RWPE2 (cell line): ENCODE measurements around the gene FAM53B.

ENCODE experiments used
- ATAC-seq: fragments of 200-7000 bp; cut with Tn5 transposase; 3 replicates; pipeline ENCODE4 v1.9.1; 2021; ENCODE audit warnings: low read depth
- DNase-seq: peaks from one replicate; pipeline ENCODE4 v3.0.0-alpha.2; 2020; ENCODE audit warnings: low spot score
- H3K27ac ChIP-seq: fragments of 450-650 bp; 2 replicates; pipeline ENCODE4 v1.5.1; 2017; ENCODE audit warnings: mild to moderate bottlenecking; ENCODE audit not compliant: poor library complexity, severe bottlenecking
- H3K27me3 ChIP-seq: fragments of 250-450 bp; sonication (Bioruptor Pico); 2 replicates; pipeline ENCODE4 v1.5.1; 2021; ENCODE audit warnings: mild to moderate bottlenecking, moderate library complexity; ENCODE audit not compliant: insufficient read depth, poor library complexity, severe bottlenecking
- H3K36me3 ChIP-seq: fragments of 250-450 bp; sonication (Bioruptor Pico); 2 replicates; pipeline ENCODE4 v1.5.1; 2020; ENCODE audit warnings: low read depth, mild to moderate bottlenecking, moderate library complexity
- H3K4me1 ChIP-seq: fragments of 250-450 bp; sonication (Bioruptor Pico); 2 replicates; pipeline ENCODE4 v1.5.1; 2021; ENCODE audit warnings: mild to moderate bottlenecking, moderate library complexity; ENCODE audit not compliant: insufficient read depth, poor library complexity, severe bottlenecking
- H3K4me3 ChIP-seq: fragments of 250-450 bp; sonication (Bioruptor Pico); 2 replicates; pipeline ENCODE4 v1.5.1; 2021; ENCODE audit warnings: mild to moderate bottlenecking, moderate library complexity; ENCODE audit not compliant: severe bottlenecking
- H3K9me3 ChIP-seq: fragments of 250-450 bp; sonication (Bioruptor Pico); 2 replicates; pipeline ENCODE4 v1.5.1; 2021; ENCODE audit warnings: mild to moderate bottlenecking, moderate library complexity; ENCODE audit not compliant: severe bottlenecking
- CTCF ChIP-seq: fragments of 450-650 bp; IDR thresholded peaks from one replicate; pipeline ENCODE4 v1.5.1; 2017; ENCODE audit warnings: mild to moderate bottlenecking, moderate library complexity; ENCODE audit not compliant: poor library complexity, severe bottlenecking

The FAM53B gene

GRCh38 chr10:124605481-124605855, 138.7 kb downstream of the FAM53B start:
- no peak for TF ChIP-seq CTCF
- Histone ChIP-seq H3K9me3 (no peaks in the 10 kb centered on the region), H3K27me3 (no peaks in the 10 kb centered on the region), H3K4me1 (no peaks in the 10 kb centered on the region), H3K4me3 (no peak overlapping the region), H3K27ac (no peak overlapping the region), H3K36me3 (no peaks in the 10 kb centered on the region)
- no peak for ATAC-seq
- DNase-seq: no peak

DNA sequence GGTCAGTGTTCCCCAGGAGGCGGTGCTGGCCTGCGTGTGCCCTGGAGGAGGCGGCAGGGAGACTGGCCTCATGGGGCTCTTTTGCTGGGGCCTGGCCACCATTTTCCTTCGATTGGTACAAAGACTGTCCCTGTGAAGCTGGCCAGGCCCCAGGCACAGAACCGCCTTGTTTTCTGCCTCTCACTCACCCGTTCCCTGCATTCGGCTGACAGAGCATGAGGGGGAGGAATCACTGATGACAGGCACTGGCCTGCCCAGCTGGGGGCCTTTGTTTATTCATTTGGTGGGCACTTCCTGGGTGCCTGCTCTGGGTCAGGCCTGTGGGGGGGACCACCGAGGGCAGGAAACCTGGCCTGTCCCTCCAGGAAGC, 139.2 kb downstream of the FAM53B start:
- no peaks in the 10 kb centered on the region for H3K9me3 ChIP-seq
- DNase-seq (no peak), ATAC-seq (no peak)
- H3K4me3 ChIP-seq: no peak overlapping the region
- TF ChIP-seq CTCF: no peak
- H3K27me3 ChIP-seq: no peaks in the 10 kb centered on the region
- no peak overlapping the region for H3K27ac ChIP-seq
- no peaks in the 10 kb centered on the region for H3K36me3 ChIP-seq
- H3K4me1 ChIP-seq: no peaks in the 10 kb centered on the region

DNA sequence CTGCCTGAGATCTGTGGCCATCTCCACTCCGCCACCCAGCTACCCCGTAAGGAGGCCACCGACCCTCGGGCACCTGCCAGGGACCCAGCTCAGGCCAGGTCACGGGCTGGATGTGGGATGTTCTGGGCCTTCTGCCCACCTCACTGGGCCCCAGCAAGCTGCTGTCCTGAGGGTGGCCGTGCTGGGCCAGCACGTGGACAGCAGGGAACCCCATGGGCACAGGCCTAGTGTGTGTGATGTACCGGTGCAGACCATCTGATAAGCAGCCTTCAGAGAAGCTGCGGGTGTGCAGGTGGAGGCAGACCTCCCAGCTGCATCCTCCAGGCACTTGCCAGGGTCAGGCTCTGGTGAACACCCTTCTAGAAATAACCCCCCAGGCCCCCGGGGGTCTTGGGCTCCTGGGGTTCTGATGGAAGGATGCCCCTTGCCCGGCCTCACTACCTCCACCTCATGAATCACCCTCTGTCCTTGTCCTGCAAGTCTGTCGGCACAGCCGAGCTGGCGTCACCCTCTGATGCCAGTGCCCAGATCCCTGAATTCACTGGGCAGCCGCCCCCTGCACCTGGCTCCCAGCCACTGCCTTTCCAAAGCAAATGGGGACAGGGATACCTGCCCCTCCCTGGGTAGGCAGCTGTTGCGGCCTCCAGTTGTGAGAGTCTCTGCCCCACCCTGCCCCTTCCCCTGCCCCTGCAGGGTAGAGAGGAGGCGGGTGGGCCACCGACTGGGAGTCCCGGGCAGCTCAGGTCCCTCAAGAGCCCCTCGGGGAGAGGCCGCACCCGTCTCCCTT, 139.8 kb downstream of the FAM53B start:
- Histone ChIP-seq H3K36me3 (no peaks in the 10 kb centered on the region), H3K9me3 (no peaks in the 10 kb centered on the region), H3K27ac (no peak overlapping the region), H3K27me3 (no peaks in the 10 kb centered on the region), H3K4me3 (no peak overlapping the region), H3K4me1 (no peaks in the 10 kb centered on the region)
- TF ChIP-seq CTCF: no peak
- DNase-seq: no peak
- no peak for ATAC-seq

- H3K9me3 ChIP-seq: no peaks in the 10 kb centered on the region
- DNase-seq (no peak), ATAC-seq (no peak)
- H3K4me1 ChIP-seq: no peaks in the 10 kb centered on the region
- no peak overlapping the region for H3K4me3 ChIP-seq
- no peak for TF ChIP-seq CTCF
- no peak overlapping the region for H3K27ac ChIP-seq
- H3K27me3 ChIP-seq: no peaks in the 10 kb centered on the region
- H3K36me3 ChIP-seq: no peaks in the 10 kb centered on the region
These were observed 140.6 kb downstream of the FAM53B start for GRCh38 chr10:124603376-124604213.
